Peyer's patch (tissue), 4 donors: ENCODE measurements around the gene PDCD4.

Experiments
- POLR2A ChIP-seq, 2 donors: fragments of 450-650 bp; IDR thresholded peaks; one replicate each; pipeline ENCODE4 v1.5.1; 2017; ENCODE audit warnings: antibody characterized with exemption in 2 of 2, mild to moderate bottlenecking in 2 of 2, moderate library complexity in 2 of 2
- TF ChIP-seq, protein P1 (sequence below), 6 experiments: fragments of 450-650 bp in 4 of 6; fragments of 200-600 bp in 2 of 6; sonication (generic) in 1 of 6; IDR thresholded peaks; one replicate each; pipeline ENCODE4 v1.5.1; 2017 to 2019; ENCODE audit warnings: antibody characterized with exemption in 6 of 6, mild to moderate bottlenecking in 3 of 6, moderate library complexity in 1 of 6

DNA sequence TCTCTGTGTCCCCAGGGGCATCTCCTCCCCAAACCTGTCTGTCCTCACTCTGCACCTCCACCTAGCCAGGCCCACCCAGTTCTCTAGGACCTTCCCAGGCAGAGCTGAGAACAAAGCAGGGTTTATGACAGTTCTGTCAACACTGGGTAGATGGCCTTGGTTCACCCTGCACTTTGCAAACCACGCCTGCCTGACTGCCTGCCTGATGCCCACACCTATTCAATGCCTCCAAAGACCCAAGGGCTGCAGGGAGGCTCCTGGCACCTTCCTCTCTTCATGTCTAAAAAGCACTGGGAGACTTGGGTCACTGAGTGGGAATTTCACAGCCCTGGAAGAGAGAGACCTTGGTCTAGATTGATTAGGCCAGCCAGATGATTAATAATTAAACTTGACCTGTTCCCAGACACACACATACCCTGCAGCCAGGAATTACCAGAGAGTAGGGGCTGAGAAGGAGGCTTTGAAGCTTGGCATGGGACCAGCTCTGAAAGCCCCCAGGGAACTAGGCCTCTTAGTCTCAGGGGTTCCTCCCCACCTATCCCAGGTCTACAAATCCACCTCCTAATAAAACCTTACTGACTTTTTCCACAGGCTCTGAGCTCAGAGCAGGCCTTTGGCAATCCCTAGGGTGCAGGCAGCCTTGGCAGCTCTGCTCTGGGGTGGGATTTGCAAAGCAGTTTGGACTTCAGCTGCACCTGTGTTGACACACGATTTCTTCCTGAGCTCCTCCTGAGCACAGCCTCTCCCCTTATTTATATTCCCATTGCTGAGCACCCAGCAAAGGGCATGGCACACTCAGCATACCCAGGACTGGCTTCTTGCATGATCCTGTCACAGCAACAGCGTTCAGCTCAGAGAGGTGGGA is 25.7 kb upstream of the PDCD4 start:
- TF ChIP-seq POLR2A (IDR thresholded peaks at IDR 0.05) = peak; percentile 32 to 55
- TF ChIP-seq, protein P1, sequence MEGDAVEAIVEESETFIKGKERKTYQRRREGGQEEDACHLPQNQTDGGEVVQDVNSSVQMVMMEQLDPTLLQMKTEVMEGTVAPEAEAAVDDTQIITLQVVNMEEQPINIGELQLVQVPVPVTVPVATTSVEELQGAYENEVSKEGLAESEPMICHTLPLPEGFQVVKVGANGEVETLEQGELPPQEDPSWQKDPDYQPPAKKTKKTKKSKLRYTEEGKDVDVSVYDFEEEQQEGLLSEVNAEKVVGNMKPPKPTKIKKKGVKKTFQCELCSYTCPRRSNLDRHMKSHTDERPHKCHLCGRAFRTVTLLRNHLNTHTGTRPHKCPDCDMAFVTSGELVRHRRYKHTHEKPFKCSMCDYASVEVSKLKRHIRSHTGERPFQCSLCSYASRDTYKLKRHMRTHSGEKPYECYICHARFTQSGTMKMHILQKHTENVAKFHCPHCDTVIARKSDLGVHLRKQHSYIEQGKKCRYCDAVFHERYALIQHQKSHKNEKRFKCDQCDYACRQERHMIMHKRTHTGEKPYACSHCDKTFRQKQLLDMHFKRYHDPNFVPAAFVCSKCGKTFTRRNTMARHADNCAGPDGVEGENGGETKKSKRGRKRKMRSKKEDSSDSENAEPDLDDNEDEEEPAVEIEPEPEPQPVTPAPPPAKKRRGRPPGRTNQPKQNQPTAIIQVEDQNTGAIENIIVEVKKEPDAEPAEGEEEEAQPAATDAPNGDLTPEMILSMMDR (IDR thresholded peaks at IDR 0.05) = no peak
